NCI-H748 (cell line): ENCODE measurements around the gene CASKIN2.
"Not testable (repeated sequence)": the region's sequence is repeated elsewhere in the genome, so short reads cannot be mapped to it uniquely, and the experiment has no call there.

Source experiments
- DNase-seq: peaks from one replicate; lab custom pipeline; 2025; ENCODE audit not compliant: unreplicated experiment; lab: John Stamatoyannopoulos, UW

CASKIN2 gene

GRCh38 chr17:75493476-75494129, 21.7 kb downstream of the CASKIN2 start:
- DNase-seq: no peak

- DNase-seq: no peak
Measured at GRCh38 chr17:75492555-75493168, 22.7 kb downstream of the CASKIN2 start.

GRCh38 chr17:75491680-75492079, 23.7 kb downstream of the CASKIN2 start:
- no peak for DNase-seq

DNA sequence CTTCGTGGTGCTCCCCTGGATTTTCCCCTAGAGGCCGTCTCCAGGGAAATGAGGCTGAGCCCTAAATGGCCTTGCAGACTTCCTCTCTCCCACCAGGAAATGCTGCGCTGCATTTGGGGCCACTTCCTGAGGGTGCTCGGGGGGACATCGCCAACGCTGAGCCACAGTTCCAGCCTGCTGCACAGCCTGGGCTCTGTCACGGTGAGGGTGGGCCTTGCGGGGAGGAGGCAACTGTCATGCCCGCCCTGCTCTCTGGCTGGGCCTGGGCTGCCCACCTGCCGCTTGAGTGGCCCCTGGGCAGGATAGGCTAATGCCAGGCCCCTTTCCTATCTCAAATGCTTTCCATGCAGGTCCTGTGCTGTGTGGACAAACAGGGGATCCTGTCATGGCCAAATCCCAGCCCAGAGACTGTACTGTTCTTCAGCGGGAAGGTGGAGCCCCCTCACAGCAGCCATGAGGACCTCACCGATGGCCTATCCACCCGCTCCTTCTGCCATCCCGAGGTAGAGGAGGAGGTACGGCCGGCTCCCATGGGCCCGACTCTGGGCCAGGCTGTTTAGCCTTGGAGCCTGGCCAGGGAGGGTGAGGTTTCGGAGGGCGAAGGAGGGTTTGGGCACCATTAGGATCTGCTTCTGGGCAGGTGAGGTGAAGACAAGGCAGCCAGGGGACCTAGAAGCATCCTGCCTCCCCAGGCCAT, 24.2 kb downstream of the CASKIN2 start:
- DNase-seq: no peak

DNA sequence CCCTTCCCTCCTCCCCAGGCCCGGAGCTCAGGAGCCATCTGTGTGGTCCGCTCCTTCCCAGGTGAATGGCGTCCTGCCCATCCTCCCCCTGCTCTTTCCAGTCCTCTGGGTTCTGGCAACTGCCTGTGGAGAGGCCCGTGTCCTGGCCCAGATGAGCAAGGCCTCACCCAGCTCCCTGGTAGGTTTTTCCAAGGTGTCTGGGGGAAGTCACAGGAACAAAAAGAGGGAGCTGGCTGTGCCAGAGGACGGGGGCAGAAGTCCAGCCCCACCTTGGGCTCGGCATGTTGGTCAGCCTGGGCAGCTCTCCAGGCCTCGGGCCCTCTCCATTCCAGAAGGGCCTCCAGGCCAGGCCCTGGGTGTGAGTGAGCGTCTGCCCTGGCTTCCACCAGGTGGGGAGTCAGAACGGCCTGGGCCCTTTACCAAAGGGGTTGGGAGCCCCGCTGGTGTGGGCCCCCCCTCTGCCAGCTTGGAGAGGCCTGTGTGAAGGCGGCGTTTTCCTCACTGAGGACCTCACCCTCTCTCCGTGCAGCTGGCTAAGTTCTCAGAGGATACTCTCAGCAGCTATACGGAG, 25.1 kb downstream of the CASKIN2 start:
- no peak for DNase-seq

- no peak for DNase-seq
Measured at GRCh38 chr17:75489511-75489955, 25.8 kb downstream of the CASKIN2 start.

DNA sequence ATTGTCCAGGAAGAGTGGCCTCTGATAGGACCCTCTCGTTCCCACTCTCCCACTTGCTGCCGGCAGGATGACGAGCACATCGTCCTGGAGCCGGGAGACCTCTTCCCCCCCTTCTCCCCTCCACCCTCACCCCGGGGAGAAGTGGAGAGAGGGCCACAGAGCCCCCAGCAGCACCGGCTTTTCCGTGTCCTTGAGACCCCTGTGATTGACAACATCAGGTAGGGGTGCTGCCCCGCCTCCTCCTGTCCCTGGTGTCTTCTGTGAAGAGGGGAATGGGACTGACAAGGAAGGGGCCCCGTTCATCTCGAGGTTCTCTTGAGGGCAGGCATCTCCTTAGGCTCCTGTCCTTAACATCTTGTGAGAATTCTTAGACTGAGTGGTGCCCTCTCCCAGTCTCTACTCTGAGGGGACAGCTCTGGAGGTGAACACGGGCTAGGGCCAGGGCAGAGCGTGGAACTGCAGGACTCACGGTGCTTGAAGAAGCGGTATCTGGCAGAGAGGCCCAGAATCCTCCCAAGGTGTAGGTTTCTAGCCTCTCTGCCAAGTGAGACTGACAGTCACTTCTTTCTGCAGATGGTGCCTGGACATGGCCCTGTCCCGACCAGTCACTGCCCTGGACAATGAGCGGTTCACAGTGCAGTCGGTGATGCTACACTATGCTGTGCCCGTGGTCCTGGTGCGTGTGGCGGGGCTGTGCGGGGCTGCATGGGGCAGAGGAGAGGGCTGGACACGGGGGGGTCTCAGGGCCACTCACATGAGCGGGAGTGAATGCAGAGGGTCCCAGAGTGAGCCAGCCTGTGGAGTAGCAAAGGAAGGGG, 26.4 kb downstream of the CASKIN2 start:
- no peak for DNase-seq

GRCh38 chr17:75487351-75488070, 27.8 kb downstream of the CASKIN2 start:
- no peak for DNase-seq

DNA sequence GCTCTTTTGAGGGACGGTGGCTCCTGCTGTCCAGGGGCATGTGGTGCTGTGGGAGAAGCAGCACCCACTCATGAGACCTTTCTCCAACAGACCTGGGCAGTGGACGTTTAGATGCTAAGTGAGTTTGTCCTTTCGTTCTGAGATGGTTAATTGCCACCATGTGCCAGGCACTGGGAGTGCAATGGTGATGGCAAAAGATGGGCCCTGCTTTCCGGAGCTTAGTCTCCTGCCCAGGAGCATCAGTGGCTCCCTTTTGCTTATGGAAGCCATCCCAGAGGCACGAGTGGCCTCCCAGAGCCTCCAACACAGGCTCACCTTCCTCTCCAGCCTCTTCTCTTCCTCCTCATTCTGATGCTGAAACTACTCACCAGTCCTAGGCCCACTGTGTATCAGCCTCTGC, 28.4 kb downstream of the CASKIN2 start:
- DNase-seq: no peak

DNA sequence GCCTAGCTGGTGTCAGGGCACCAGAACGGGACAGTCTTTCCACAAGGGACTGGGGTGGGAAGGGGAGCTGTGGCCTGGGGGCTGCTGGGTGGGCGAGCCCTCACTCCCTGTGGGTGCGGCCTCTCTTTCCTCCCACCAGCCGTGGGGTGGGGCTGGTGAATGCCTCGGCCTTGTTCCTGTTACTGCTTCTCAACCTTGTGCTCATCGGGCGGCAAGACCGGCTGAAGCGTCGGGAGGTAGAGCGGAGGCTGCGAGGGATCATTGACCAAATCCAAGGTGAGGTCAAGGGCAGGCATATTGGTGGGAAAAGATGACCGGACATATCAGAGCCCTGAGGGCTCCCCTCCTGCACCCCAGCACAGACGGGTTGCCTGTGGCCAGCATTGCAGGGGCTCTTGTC, 29.2 kb downstream of the CASKIN2 start:
- no peak for DNase-seq

DNA sequence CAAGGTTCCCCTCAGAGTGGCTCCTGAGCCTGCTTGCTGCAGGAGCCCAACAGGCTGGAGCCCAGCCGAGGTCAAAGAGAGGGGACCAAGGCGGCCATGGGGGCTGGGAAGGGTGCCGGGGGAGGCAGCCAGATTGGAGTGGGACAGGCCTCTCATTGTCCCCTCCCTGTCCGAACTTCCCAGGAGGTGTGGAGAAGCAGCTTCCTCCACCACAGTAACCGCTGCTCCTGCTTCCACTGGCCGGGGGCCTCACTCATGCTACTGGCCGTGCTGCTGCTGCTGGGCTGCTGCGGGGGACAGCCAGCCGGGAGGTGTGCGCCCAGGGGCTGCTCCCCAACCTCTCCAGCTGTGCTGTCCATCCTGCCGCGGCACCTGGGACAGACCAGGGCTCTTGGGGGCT, 29.6 kb downstream of the CASKIN2 start:
- DNase-seq: no peak

DNA sequence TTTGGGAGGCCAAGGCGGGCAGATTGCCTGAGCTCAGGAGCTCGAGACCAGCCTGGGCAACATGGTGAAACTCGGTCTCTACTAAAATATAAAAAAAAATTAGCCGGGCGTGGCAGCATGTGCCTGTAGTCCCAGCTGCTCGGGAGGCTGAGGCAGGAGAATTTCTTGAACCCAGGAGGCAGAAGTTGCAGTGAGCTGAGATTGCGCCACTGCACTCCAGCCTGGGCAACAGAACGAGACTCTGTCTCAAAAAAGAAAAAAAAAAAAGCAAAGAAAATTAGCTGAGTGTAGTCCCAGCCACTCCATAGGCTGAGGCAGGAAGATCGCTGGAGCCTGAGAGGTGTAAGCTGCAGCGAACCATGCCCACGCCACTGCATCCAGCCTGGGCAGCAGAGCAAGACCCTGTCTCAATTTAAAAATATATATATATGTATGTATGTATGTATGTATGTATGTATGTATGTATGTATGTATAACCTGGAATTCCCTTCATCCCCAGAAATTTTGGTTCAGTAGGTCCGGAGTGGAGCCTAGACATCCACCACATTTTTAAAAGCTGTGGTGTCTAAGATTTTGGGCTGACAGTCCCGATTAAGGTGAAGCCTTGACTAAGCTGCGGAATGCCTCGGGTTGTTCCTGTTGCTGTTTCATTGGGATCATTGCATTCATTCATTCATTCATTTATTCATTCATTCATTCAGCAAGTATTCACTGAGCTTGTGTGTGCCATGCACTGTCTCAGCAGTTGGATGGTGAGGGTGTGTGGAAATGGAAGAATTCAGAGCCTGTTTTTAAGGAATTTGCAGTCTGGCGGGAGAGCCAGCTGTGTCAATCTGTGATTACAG, 33.0 kb downstream of the CASKIN2 start:
- no peak for DNase-seq

DNA sequence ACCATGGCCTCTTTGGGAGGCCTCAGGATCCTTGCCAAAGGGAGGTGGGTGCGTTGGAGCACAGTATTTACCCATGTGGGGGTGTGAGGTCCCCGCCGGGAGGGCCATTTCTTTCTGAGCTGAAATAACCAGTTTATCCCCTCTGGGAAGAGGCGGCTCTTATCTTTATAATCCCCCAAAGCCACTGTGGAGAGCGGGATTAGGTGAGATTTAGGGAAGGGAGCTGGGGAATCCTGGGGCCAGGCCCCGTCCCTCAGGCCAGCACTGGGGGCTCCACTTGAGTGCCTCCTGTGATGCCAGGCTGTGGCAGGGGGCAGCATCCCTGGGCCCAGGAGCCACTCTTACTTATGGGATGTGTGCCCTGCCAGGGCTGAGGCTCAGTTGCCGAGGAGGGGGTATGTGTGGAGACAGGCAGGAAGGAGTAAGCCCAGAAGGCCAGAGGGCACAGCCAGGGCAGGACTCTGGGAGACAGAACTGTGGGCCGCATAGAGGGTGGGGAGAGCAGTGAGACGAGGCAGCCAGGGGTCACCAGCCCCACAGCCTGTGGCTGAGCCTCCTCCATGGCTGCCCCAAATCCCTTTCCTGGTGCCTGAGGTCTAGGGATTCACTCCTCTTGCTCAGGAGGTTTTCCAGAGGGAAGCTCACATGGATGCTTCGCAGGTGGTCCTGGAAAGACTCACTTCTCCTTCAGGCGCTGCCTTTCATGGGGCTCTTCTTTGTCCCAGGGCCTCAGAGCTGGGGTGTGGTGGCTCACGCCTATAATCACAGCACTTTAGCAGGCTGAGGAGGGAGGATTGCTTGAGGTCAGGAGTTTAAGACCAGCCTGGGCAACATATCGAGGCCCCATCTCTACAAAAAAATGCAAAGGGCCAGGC, 33.9 kb downstream of the CASKIN2 start:
- DNase-seq: no peak

DNA sequence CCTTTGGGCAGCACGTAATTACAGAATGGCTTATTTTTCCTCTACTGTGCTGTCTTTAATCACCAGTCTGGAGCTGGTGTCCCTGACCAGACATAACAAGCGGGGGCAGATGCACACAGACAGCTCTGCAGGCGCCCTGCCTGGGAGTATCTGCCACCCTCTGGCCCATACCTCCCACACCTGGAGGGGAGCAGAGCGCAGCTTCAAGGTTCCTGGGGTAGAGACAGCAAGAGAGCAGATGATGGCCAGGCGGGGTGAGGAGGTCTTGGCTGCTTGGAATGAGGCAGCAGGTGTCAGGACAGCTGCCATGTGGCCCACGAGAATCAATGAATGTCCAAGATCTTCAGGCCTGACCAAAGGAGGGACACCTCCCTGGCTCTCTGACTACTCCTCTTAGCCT, 35.1 kb downstream of the CASKIN2 start:
- no peak for DNase-seq

GRCh38 chr17:75478508-75478907, 36.8 kb downstream of the CASKIN2 start:
- DNase-seq: no peak

DNA sequence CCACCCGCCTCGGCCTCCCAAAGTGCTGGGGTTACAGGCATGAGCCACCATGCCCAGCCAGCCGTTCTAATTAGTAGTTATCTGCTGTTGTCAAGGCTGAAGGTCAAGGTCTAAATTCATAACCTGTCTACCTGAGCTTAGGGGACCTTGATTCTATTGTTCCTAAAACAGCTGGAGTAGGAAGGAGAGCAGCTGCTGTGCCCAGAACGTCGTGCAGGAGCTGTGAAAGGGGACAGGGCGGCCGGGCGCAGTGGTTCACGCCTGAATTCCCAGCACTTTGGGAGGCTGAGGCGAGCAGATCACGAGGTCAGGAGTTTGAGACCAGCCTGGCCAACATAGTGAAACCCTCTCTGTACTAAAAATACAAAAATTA, 37.9 kb downstream of the CASKIN2 start:
- DNase-seq: not testable (repeated sequence)

GRCh38 chr17:75476752-75477489, 38.4 kb downstream of the CASKIN2 start:
- DNase-seq: no peak

GRCh38 chr17:75476271-75476671, 39.1 kb downstream of the CASKIN2 start:
- no peak for DNase-seq
